ENCODE results near the gene GLT1D1.

DNA sequence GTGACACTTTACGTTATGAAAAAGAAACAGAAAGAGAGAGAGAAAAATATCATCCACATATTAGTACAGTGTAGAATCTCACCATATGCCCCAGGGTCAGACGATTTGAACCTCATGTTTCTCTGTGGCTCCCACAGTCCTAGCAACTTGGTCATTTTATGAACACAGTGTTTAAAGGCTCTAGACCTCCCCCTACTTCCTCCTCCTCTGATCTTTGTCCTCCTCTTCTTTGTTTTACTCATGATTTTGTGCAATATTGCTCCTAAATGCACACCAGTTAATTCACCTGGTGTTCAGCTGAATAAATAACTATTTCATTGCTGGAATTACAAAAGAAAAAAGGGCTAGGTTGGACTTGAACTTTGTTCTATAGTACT, 18.2 kb downstream of the GLT1D1 start:
- TF ChIP-seq FOS (IDR thresholded peaks at IDR 0.05; ENCODE audit: borderline replicate concordance, insufficient read depth, low read length) (no peak), POLR2A (IDR thresholded peaks at IDR 0.05; ENCODE audit: low read depth, low read length) (no peak), EZH2 (IDR thresholded peaks at IDR 0.05; ENCODE audit: borderline replicate concordance, low read depth, low read length, severe bottlenecking) (no peak), MYC (IDR thresholded peaks at IDR 0.05; ENCODE audit: low read depth, low read length) (no peak), POLR2AphosphoS5 (IDR thresholded peaks at IDR 0.05; ENCODE audit: insufficient read depth, low read depth, low read length) (no peak), GATA2 (IDR thresholded peaks at IDR 0.05; ENCODE audit: insufficient read depth, insufficient read length, low read depth, low read length) (no peak)
- TF ChIP-seq, protein P1, sequence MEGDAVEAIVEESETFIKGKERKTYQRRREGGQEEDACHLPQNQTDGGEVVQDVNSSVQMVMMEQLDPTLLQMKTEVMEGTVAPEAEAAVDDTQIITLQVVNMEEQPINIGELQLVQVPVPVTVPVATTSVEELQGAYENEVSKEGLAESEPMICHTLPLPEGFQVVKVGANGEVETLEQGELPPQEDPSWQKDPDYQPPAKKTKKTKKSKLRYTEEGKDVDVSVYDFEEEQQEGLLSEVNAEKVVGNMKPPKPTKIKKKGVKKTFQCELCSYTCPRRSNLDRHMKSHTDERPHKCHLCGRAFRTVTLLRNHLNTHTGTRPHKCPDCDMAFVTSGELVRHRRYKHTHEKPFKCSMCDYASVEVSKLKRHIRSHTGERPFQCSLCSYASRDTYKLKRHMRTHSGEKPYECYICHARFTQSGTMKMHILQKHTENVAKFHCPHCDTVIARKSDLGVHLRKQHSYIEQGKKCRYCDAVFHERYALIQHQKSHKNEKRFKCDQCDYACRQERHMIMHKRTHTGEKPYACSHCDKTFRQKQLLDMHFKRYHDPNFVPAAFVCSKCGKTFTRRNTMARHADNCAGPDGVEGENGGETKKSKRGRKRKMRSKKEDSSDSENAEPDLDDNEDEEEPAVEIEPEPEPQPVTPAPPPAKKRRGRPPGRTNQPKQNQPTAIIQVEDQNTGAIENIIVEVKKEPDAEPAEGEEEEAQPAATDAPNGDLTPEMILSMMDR (IDR thresholded peaks at IDR 0.05; ENCODE audit: extremely low read depth in 1 of 2, insufficient read depth in 1 of 2, low read depth in 1 of 2, low read length in 2 of 2): no peak
- TF ChIP-seq, protein P2, sequence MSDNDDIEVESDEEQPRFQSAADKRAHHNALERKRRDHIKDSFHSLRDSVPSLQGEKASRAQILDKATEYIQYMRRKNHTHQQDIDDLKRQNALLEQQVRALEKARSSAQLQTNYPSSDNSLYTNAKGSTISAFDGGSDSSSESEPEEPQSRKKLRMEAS (IDR thresholded peaks at IDR 0.05; ENCODE audit: insufficient read depth, insufficient read length): no peak

Data from endothelial cell of umbilical vein (primary cell).